Stomach (tissue), 4 donors: Measurements from ENCODE around the gene ZNF831.

ENCODE experiments used
- CTCF ChIP-seq, 7 experiments: fragments of 450-650 bp in 4 of 7; fragments of 200-600 bp in 3 of 7; sonication (generic) in 3 of 7; IDR thresholded peaks; one replicate each; pipeline ENCODE4 v1.5.1; 2016 to 2019; ENCODE audit warnings: antibody characterized with exemption in 7 of 7, control low read depth in 2 of 7, mild to moderate bottlenecking in 1 of 7
- POLR2AphosphoS5 ChIP-seq, 3 donors: sonication (generic); formaldehyde crosslinking; IDR thresholded peaks; one replicate each; pipeline ENCODE4 v1.6.1; 2016; ENCODE audit warnings: antibody characterized with exemption in 3 of 3

- TF ChIP-seq POLR2AphosphoS5 (IDR thresholded peaks at IDR 0.05) = no peak
- TF ChIP-seq CTCF (IDR thresholded peaks at IDR 0.05) = no peak
Observed at GRCh38 chr20:59195316-59195993, 31.8 kb downstream of the ZNF831 start.
